ENCODE data around the gene EBF4.
A peak's percentile ranks its signal among the peaks of the same experiment; 100 is the strongest.

Gene EBF4

GRCh38 chr20:2796011-2796660 is 103.6 kb downstream of the EBF4 start:
- no peak for TF ChIP-seq CTCF (IDR thresholded peaks at IDR 0.05; ENCODE audit: low read depth, low read length, missing control alignments)
- no peak overlapping the region for H3K4me3 ChIP-seq (ENCODE audit: low read depth, low read length)
- no peak for DNase-seq (ENCODE audit: low read depth)

GRCh38 chr20:2797136-2797983 is 104.8 kb downstream of the EBF4 start:
- H3K4me3 ChIP-seq (ENCODE audit: low read depth, low read length), result no peak overlapping the region
- no peak for TF ChIP-seq CTCF (IDR thresholded peaks at IDR 0.05; ENCODE audit: low read depth, low read length, missing control alignments)
- DNase-seq (ENCODE audit: low read depth), result no peak

- H3K4me3 ChIP-seq (ENCODE audit: low read depth, low read length), result no peak overlapping the region
- DNase-seq (ENCODE audit: low read depth), result no peak
- TF ChIP-seq CTCF (IDR thresholded peaks at IDR 0.05; ENCODE audit: low read depth, low read length, missing control alignments), result no peak
Measured at GRCh38 chr20:2798095-2798805, 105.7 kb downstream of the EBF4 start.

GRCh38 chr20:2798814-2799213 is 106.2 kb downstream of the EBF4 start:
- DNase-seq (ENCODE audit: low read depth), result no peak

GRCh38 chr20:2799271-2799670 is 106.7 kb downstream of the EBF4 start:
- H3K4me3 ChIP-seq (ENCODE audit: low read depth, low read length), result peak overlapping the region; percentile 43
- DNase-seq (ENCODE audit: low read depth), result no peak

More at GRCh38 chr20:2798814-2799213, 106.2 kb downstream of the EBF4 start:
- no peak overlapping the region for H3K4me3 ChIP-seq (ENCODE audit: low read depth, low read length)
- TF ChIP-seq CTCF (IDR thresholded peaks at IDR 0.05; ENCODE audit: low read depth, low read length, missing control alignments), result no peak

More at GRCh38 chr20:2799271-2799670, 106.7 kb downstream of the EBF4 start:
- TF ChIP-seq CTCF (IDR thresholded peaks at IDR 0.05; ENCODE audit: low read depth, low read length, missing control alignments), result no peak

Measured in GM12864 (cell line).